Activated T-helper 17 cell treated with anti-CD3 and anti-CD28 coated beads, Interleukin-2, amount 50 U/mL, for 72 hours (primary cell): ENCODE results near the gene PLCB4. TPM values are rescaled to one million over a fixed set of nuclear protein-coding genes. Genes with fewer than 3 reads are reported as not detected.

Experiments used
- ATAC-seq: fragments of 150-1000 bp; cut with Tn5 transposase; replicated peaks from 2 replicates; pipeline ENCODE4 v1.10.0; 2021; ENCODE audit warnings: mild to moderate bottlenecking, moderate library complexity
- H3K27ac Mint-ChIP-seq: one replicate; pipeline ENCODE4 v1.8.0; 2022; ENCODE audit warnings: mixed read lengths
- H3K27me3 Mint-ChIP-seq: one replicate; pipeline ENCODE4 v1.8.0; 2022; ENCODE audit warnings: mixed read lengths
- H3K36me3 Mint-ChIP-seq: one replicate; pipeline ENCODE4 v1.8.0; 2022; ENCODE audit warnings: low read depth, mild to moderate bottlenecking, mixed read lengths
- H3K4me1 Mint-ChIP-seq: one replicate; pipeline ENCODE4 v1.8.0; 2022; ENCODE audit warnings: mixed read lengths
- H3K4me3 Mint-ChIP-seq: one replicate; pipeline ENCODE4 v1.8.0; 2022; ENCODE audit warnings: mild to moderate bottlenecking, mixed read lengths
- H3K9me3 Mint-ChIP-seq: one replicate; pipeline ENCODE4 v1.8.0; 2022; ENCODE audit warnings: mixed read lengths
- total RNA-seq, 2 donors: library from RNA; stranded (reverse); gene quantifications; one replicate each; pipeline ENCODE4 v1.2.3, GENCODE V29; 2022

Gene PLCB4
- total RNA-seq, 2 donors from 2014 or later: not detected

GRCh38 chr20:9206486-9206885, 137.6 kb downstream of the PLCB4 start:
- ATAC-seq: no peak
- Mint-ChIP-seq H3K4me1 (no peaks in the 10 kb centered on the region), H3K4me3 (no peak overlapping the region), H3K27ac (no peak overlapping the region), H3K27me3 (no peaks in the 10 kb centered on the region), H3K9me3 (peaks cover 3% of the 10 kb centered on the region), H3K36me3 (no peaks in the 10 kb centered on the region)

GRCh38 chr20:9207253-9207652, 138.4 kb downstream of the PLCB4 start:
- no peaks in the 10 kb centered on the region for H3K4me1 Mint-ChIP-seq
- no peak for ATAC-seq
- no peak overlapping the region for H3K4me3 Mint-ChIP-seq
- H3K36me3 Mint-ChIP-seq: no peaks in the 10 kb centered on the region
- H3K9me3 Mint-ChIP-seq: no peaks in the 10 kb centered on the region
- no peak overlapping the region for H3K27ac Mint-ChIP-seq
- H3K27me3 Mint-ChIP-seq: no peaks in the 10 kb centered on the region

GRCh38 chr20:9210356-9210755, 141.5 kb downstream of the PLCB4 start:
- Mint-ChIP-seq H3K4me3 (no peak overlapping the region), H3K27me3 (no peaks in the 10 kb centered on the region), H3K9me3 (no peaks in the 10 kb centered on the region), H3K4me1 (no peaks in the 10 kb centered on the region), H3K27ac (no peak overlapping the region), H3K36me3 (no peaks in the 10 kb centered on the region)
- no peak for ATAC-seq

GRCh38 chr20:9211016-9211760, 142.3 kb downstream of the PLCB4 start:
- Mint-ChIP-seq H3K9me3 (no peaks in the 10 kb centered on the region), H3K36me3 (no peaks in the 10 kb centered on the region), H3K4me1 (no peaks in the 10 kb centered on the region), H3K27me3 (no peaks in the 10 kb centered on the region), H3K4me3 (no peak overlapping the region), H3K27ac (no peak overlapping the region)
- no peak for ATAC-seq

GRCh38 chr20:9212735-9213134, 143.8 kb downstream of the PLCB4 start:
- no peak for ATAC-seq
- Mint-ChIP-seq H3K27me3 (no peaks in the 10 kb centered on the region), H3K36me3 (no peaks in the 10 kb centered on the region), H3K4me1 (no peaks in the 10 kb centered on the region), H3K9me3 (no peaks in the 10 kb centered on the region), H3K4me3 (no peak overlapping the region), H3K27ac (no peak overlapping the region)

- H3K27me3 Mint-ChIP-seq: no peaks in the 10 kb centered on the region
- no peak overlapping the region for H3K27ac Mint-ChIP-seq
- no peaks in the 10 kb centered on the region for H3K4me1 Mint-ChIP-seq
- H3K36me3 Mint-ChIP-seq: no peaks in the 10 kb centered on the region
- no peak for ATAC-seq
- no peaks in the 10 kb centered on the region for H3K9me3 Mint-ChIP-seq
- no peak overlapping the region for H3K4me3 Mint-ChIP-seq
Observed at GRCh38 chr20:9214685-9215084, 145.8 kb downstream of the PLCB4 start.

GRCh38 chr20:9215539-9215938, 146.7 kb downstream of the PLCB4 start:
- ATAC-seq: no peak
- Mint-ChIP-seq H3K27me3 (no peaks in the 10 kb centered on the region), H3K4me3 (no peak overlapping the region), H3K36me3 (no peaks in the 10 kb centered on the region), H3K27ac (no peak overlapping the region), H3K4me1 (no peaks in the 10 kb centered on the region), H3K9me3 (no peaks in the 10 kb centered on the region)

GRCh38 chr20:9218531-9218961, 149.7 kb downstream of the PLCB4 start:
- Mint-ChIP-seq H3K9me3 (peaks cover 3% of the 10 kb centered on the region), H3K36me3 (no peaks in the 10 kb centered on the region), H3K27me3 (no peaks in the 10 kb centered on the region), H3K4me1 (no peaks in the 10 kb centered on the region), H3K27ac (no peak overlapping the region), H3K4me3 (no peak overlapping the region)
- ATAC-seq: no peak

- no peaks in the 10 kb centered on the region for H3K4me1 Mint-ChIP-seq
- H3K36me3 Mint-ChIP-seq: no peaks in the 10 kb centered on the region
- H3K27me3 Mint-ChIP-seq: no peaks in the 10 kb centered on the region
- no peak overlapping the region for H3K27ac Mint-ChIP-seq
- no peak for ATAC-seq
- H3K4me3 Mint-ChIP-seq: no peak overlapping the region
- H3K9me3 Mint-ChIP-seq: peaks cover 3% of the 10 kb centered on the region
Observed at GRCh38 chr20:9220874-9221547, 152.1 kb downstream of the PLCB4 start.

- H3K9me3 Mint-ChIP-seq: peaks cover 3% of the 10 kb centered on the region
- ATAC-seq: no peak
- no peaks in the 10 kb centered on the region for H3K36me3 Mint-ChIP-seq
- no peaks in the 10 kb centered on the region for H3K27me3 Mint-ChIP-seq
- no peak overlapping the region for H3K4me3 Mint-ChIP-seq
- no peak overlapping the region for H3K27ac Mint-ChIP-seq
- H3K4me1 Mint-ChIP-seq: no peaks in the 10 kb centered on the region
Observed at GRCh38 chr20:9223296-9223695, 154.4 kb downstream of the PLCB4 start.

- Mint-ChIP-seq H3K27ac (no peak overlapping the region), H3K4me3 (no peak overlapping the region), H3K27me3 (no peaks in the 10 kb centered on the region), H3K36me3 (no peaks in the 10 kb centered on the region), H3K4me1 (no peaks in the 10 kb centered on the region), H3K9me3 (peaks cover 3% of the 10 kb centered on the region)
- ATAC-seq: no peak
Observed at GRCh38 chr20:9225879-9226278, 157.0 kb downstream of the PLCB4 start.

- Mint-ChIP-seq H3K27ac (no peak overlapping the region), H3K9me3 (no peaks in the 10 kb centered on the region), H3K27me3 (no peaks in the 10 kb centered on the region), H3K4me1 (no peaks in the 10 kb centered on the region), H3K36me3 (no peaks in the 10 kb centered on the region), H3K4me3 (no peak overlapping the region)
- ATAC-seq: no peak
Observed at GRCh38 chr20:9227896-9228615, 159.2 kb downstream of the PLCB4 start.

GRCh38 chr20:9228774-9229450, 160.0 kb downstream of the PLCB4 start:
- Mint-ChIP-seq H3K27me3 (no peaks in the 10 kb centered on the region), H3K9me3 (no peaks in the 10 kb centered on the region), H3K4me1 (no peaks in the 10 kb centered on the region), H3K4me3 (no peak overlapping the region), H3K27ac (no peak overlapping the region), H3K36me3 (no peaks in the 10 kb centered on the region)
- ATAC-seq: no peak

GRCh38 chr20:9230406-9230805, 161.5 kb downstream of the PLCB4 start:
- no peaks in the 10 kb centered on the region for H3K36me3 Mint-ChIP-seq
- no peak for ATAC-seq
- H3K27me3 Mint-ChIP-seq: no peaks in the 10 kb centered on the region
- H3K27ac Mint-ChIP-seq: no peak overlapping the region
- H3K4me1 Mint-ChIP-seq: no peaks in the 10 kb centered on the region
- H3K4me3 Mint-ChIP-seq: no peak overlapping the region
- no peaks in the 10 kb centered on the region for H3K9me3 Mint-ChIP-seq
